Astrocyte (in vitro differentiated cells and primary cell): Measurements from ENCODE around the gene IQCK.

Source experiments
- CTCF ChIP-seq: IDR thresholded peaks from 2 replicates; pipeline ENCODE4 v1.5.1; 2011; ENCODE audit warnings: low read depth, mild to moderate bottlenecking, inconsistent platforms, low read length, moderate library complexity; ENCODE audit not compliant: insufficient read depth
- EZH2 ChIP-seq: IDR thresholded peaks from 2 replicates; pipeline ENCODE4 v1.6.1; 2012; ENCODE audit warnings: mild to moderate bottlenecking, low read length, inconsistent platforms; ENCODE audit not compliant: insufficient read depth

DNA sequence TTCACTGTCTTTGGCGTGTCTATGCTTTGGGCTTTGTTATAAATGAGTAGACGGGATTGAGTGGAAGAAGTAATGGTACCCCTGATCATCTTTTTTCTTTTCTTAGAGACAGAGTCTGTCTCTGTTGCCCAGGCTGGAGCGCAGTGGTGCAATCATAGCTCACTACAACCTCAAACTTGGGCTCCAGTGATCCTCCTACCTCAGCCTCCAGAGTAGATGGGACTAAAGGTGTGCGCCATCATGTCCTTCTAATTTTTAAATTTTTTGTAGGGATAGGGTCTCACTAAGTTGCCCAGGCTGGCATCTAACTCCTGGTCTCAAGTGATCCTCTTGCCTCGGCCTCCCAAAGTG lies 181.5 kb downstream of the IQCK start:
- TF ChIP-seq CTCF: no peak
- TF ChIP-seq EZH2: no peak
